DOHH2 (cell line): Measurements from ENCODE around the gene TPM1.

Experiments
- CTCF ChIP-seq: fragments of 200-600 bp; sonication (generic); IDR thresholded peaks from one replicate; pipeline ENCODE4 v1.5.1; 2014; ENCODE audit warnings: antibody characterized with exemption, mild to moderate bottlenecking, low read depth, low read length; ENCODE audit not compliant: poor library complexity, severe bottlenecking
- EZH2phosphoT487 ChIP-seq: fragments of 200-600 bp; sonication (generic); IDR thresholded peaks from 2 replicates; pipeline ENCODE4 v1.6.1; 2017; ENCODE audit warnings: borderline replicate concordance, mild to moderate bottlenecking, antibody characterized with exemption, low read length, moderate library complexity, mixed read lengths

DNA sequence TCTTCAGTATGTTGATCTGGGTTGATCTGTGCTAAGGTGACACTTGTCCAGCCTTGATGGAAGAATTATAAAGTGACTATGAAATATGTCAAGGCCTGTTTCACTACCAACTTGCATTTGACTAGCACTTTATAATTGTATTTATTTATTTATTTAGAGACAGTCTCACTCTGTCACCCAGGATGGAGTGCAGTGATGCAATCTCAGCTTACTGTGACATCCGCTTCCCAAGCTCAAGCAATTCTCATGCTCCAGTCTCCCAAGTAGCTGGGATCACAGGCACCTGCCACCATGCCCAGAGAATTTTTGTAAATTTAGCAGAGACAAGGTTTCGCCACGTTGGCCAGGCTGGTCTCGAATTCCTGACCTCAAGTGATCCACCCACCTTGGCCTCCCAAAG lies 53.6 kb downstream of the TPM1 start:
- TF ChIP-seq CTCF (no peak), EZH2phosphoT487 (no peak)
